ENCODE results near the gene BTBD9. TPM values are rescaled to one million over a fixed set of nuclear protein-coding genes. Genes with fewer than 3 reads are reported as not detected.
"Not testable (repeated sequence)": the region's sequence is repeated elsewhere in the genome, so short reads cannot be mapped to it uniquely, and the experiment has no call there.

BTBD9 gene
- total RNA-seq, 4 donors from 2014 or later: 15.4 to 50.0 (median 21.9) TPM

- H3K27ac ChIP-seq: no peak overlapping the region
- H3K4me3 ChIP-seq: no peak overlapping the region
- no peaks in the 10 kb centered on the region for H3K27me3 ChIP-seq
- WGBS: 88% methylated on average over 2 of the region's 2 CpGs
- H3K4me1 ChIP-seq: peaks cover 10% of the 10 kb centered on the region
- no peak for TF ChIP-seq EP300 (IDR thresholded peaks at IDR 0.05)
- no peak for TF ChIP-seq POLR2AphosphoS5 (IDR thresholded peaks at IDR 0.05)
- TF ChIP-seq POLR2A (IDR thresholded peaks at IDR 0.05): no peak
- TF ChIP-seq CTCF (IDR thresholded peaks at IDR 0.05): no peak
- DNase-seq (ENCODE audit: low spot score in 2 of 2): no peak
- no peaks in the 10 kb centered on the region for H3K36me3 ChIP-seq
- H3K9me3 ChIP-seq: no peaks in the 10 kb centered on the region
Observed at GRCh38 chr6:38349221-38349620, 290.5 kb downstream of the BTBD9 start.

- Histone ChIP-seq H3K27me3 (no peaks in the 10 kb centered on the region), H3K36me3 (no peaks in the 10 kb centered on the region), H3K4me1 (peaks cover 10% of the 10 kb centered on the region), H3K9me3 (no peaks in the 10 kb centered on the region), H3K27ac (no peak overlapping the region), H3K4me3 (no peak overlapping the region)
- DNase-seq (ENCODE audit: low spot score in 2 of 2): no peak
- WGBS: 85% methylated on average over 3 of the region's 3 CpGs
- TF ChIP-seq POLR2A (IDR thresholded peaks at IDR 0.05): no peak
- no peak for TF ChIP-seq EP300 (IDR thresholded peaks at IDR 0.05)
- TF ChIP-seq POLR2AphosphoS5 (IDR thresholded peaks at IDR 0.05): no peak
- TF ChIP-seq CTCF (IDR thresholded peaks at IDR 0.05): no peak
Observed at GRCh38 chr6:38348371-38348770, 291.4 kb downstream of the BTBD9 start.

GRCh38 chr6:38347829-38348228 is 291.9 kb downstream of the BTBD9 start:
- H3K36me3 ChIP-seq; H3K9me3 ChIP-seq; H3K27me3 ChIP-seq; H3K4me3 ChIP-seq; H3K27ac ChIP-seq; DNase-seq (ENCODE audit: low spot score in 2 of 2): not testable (repeated sequence)
- 90% methylated on average over 8 of the region's 8 CpGs for WGBS
- H3K4me1 ChIP-seq: peaks cover 10% of the 10 kb centered on the region

GRCh38 chr6:38346291-38347079 is 293.2 kb downstream of the BTBD9 start:
- WGBS: 91% methylated on average over 5 of the region's 5 CpGs
- no peaks in the 10 kb centered on the region for H3K27me3 ChIP-seq
- no peak for TF ChIP-seq CTCF (IDR thresholded peaks at IDR 0.05)
- TF ChIP-seq EP300 (IDR thresholded peaks at IDR 0.05): no peak
- TF ChIP-seq POLR2A (IDR thresholded peaks at IDR 0.05): no peak
- no peak for TF ChIP-seq POLR2AphosphoS5 (IDR thresholded peaks at IDR 0.05)
- H3K27ac ChIP-seq: no peak overlapping the region
- H3K36me3 ChIP-seq: no peaks in the 10 kb centered on the region
- H3K4me1 ChIP-seq: peaks cover 10% of the 10 kb centered on the region
- H3K9me3 ChIP-seq: no peaks in the 10 kb centered on the region
- H3K4me3 ChIP-seq: no peak overlapping the region
- no peak for DNase-seq (ENCODE audit: low spot score in 2 of 2)

GRCh38 chr6:38345586-38345985 is 294.1 kb downstream of the BTBD9 start:
- Histone ChIP-seq H3K27ac (no peak overlapping the region), H3K27me3 (no peaks in the 10 kb centered on the region), H3K4me1 (peaks cover 4% of the 10 kb centered on the region), H3K9me3 (no peaks in the 10 kb centered on the region), H3K4me3 (no peak overlapping the region), H3K36me3 (no peaks in the 10 kb centered on the region)
- TF ChIP-seq POLR2A (IDR thresholded peaks at IDR 0.05) (no peak), CTCF (IDR thresholded peaks at IDR 0.05) (no peak), EP300 (IDR thresholded peaks at IDR 0.05) (no peak), POLR2AphosphoS5 (IDR thresholded peaks at IDR 0.05) (no peak)
- DNase-seq (ENCODE audit: low spot score in 2 of 2): no peak
- 62% methylated on average over 5 of the region's 5 CpGs for WGBS
